K562 (cell line): ENCODE results near the gene GPX6. TPM values are rescaled to one million over a fixed set of nuclear protein-coding genes. Genes with fewer than 3 reads are reported as not detected.

Source experiments
- ADNP ChIP-seq: fragments of 200-800 bp; sonication (Bioruptor generic); IDR thresholded peaks from 2 replicates; pipeline ENCODE4 v1.6.1; 2016; ENCODE audit warnings: missing genetic modification characterization, missing compliant biosample characterization
- ATF4 ChIP-seq: fragments of 450-650 bp; formaldehyde crosslinking; IDR thresholded peaks from 2 replicates; pipeline ENCODE4 v1.4.0; 2022; ENCODE audit warnings: mild to moderate bottlenecking, moderate library complexity
- CBFA2T2 ChIP-seq: fragments of 450-650 bp; conservative IDR thresholded peaks from 2 replicates; pipeline ENCODE4 v1.6.1; 2017; ENCODE audit warnings: mild to moderate bottlenecking
- CREM ChIP-seq: IDR thresholded peaks from 2 replicates; pipeline ENCODE4 v1.6.1; 2014; ENCODE audit warnings: antibody characterized with exemption, low read depth
- EGR1 ChIP-seq: fragments of 450-650 bp; conservative IDR thresholded peaks from 2 replicates; pipeline ENCODE4 v1.6.1; 2017; ENCODE audit warnings: mild to moderate bottlenecking
- GATA2 ChIP-seq: sonication (generic); formaldehyde crosslinking; IDR thresholded peaks from 2 replicates; pipeline ENCODE4 v1.4.0; 2020; ENCODE audit warnings: mild to moderate bottlenecking, missing genetic modification reagents
- GMEB1 ChIP-seq: fragments of 250-450 bp; sonication (Bioruptor Pico); IDR thresholded peaks from 2 replicates; pipeline ENCODE4 v1.4.0; 2020; ENCODE audit warnings: mild to moderate bottlenecking
- HBP1 ChIP-seq: fragments of 450-650 bp; formaldehyde crosslinking; IDR thresholded peaks from 2 replicates; pipeline ENCODE4 v1.4.0; 2022; ENCODE audit warnings: missing genetic modification characterization
- HDAC2 ChIP-seq: fragments of 450-650 bp; IDR thresholded peaks from 2 replicates; pipeline ENCODE4 v1.6.1; 2016; ENCODE audit warnings: mild to moderate bottlenecking
- HMBOX1 ChIP-seq: sonication (generic); IDR thresholded peaks from 2 replicates; pipeline ENCODE4 v1.6.1; 2016
- IRF9 ChIP-seq: fragments of 450-650 bp; IDR thresholded peaks from 2 replicates; pipeline ENCODE4 v1.6.1; 2016; ENCODE audit warnings: missing biosample characterization, missing genetic modification characterization
- KDM1A ChIP-seq, 2 experiments: fragments of 450-650 bp; IDR thresholded peaks; 2 replicates each; pipeline ENCODE4 v1.6.1; 2016; ENCODE audit warnings: mild to moderate bottlenecking in 2 of 2
- KLF6 ChIP-seq: fragments of 250-450 bp; sonication (Bioruptor Pico); IDR thresholded peaks from 2 replicates; pipeline ENCODE4 v1.4.0; 2020; ENCODE audit warnings: mild to moderate bottlenecking, moderate library complexity, borderline replicate concordance
- MAFG ChIP-seq: fragments of 450-650 bp; conservative IDR thresholded peaks from 2 replicates; pipeline ENCODE4 v1.6.1; 2016; ENCODE audit warnings: missing genetic modification characterization, missing compliant biosample characterization
- MLLT1 ChIP-seq, 2 experiments: fragments of 450-650 bp; IDR thresholded peaks; 2 replicates each; pipeline ENCODE4 v1.6.1; 2016
- NCOA4 ChIP-seq: fragments of 450-650 bp; IDR thresholded peaks from 2 replicates; pipeline ENCODE4 v1.6.1; 2018; ENCODE audit warnings: mild to moderate bottlenecking; ENCODE audit not compliant: partially characterized antibody
- PML ChIP-seq: IDR thresholded peaks from 2 replicates; pipeline ENCODE4 v1.6.1; 2012; ENCODE audit warnings: low read length, inconsistent platforms
- SMARCA5 ChIP-seq: fragments of 450-650 bp; IDR thresholded peaks from 2 replicates; pipeline ENCODE4 v1.6.1; 2016
- SOX6 ChIP-seq: fragments of 450-650 bp; IDR thresholded peaks from 2 replicates; pipeline ENCODE4 v1.6.1; 2014; ENCODE audit warnings: mild to moderate bottlenecking
- TCF3 ChIP-seq: sonication (generic); formaldehyde crosslinking; IDR thresholded peaks from 2 replicates; pipeline ENCODE4 v1.4.0; 2020; ENCODE audit warnings: mild to moderate bottlenecking, missing genetic modification reagents
- ZNF41 ChIP-seq: fragments of 250-450 bp; sonication (Bioruptor Pico); conservative IDR thresholded peaks from 2 replicates; pipeline ENCODE4 v1.4.0; 2020; ENCODE audit warnings: mild to moderate bottlenecking
- ZNF696 ChIP-seq: fragments of 250-450 bp; sonication (Bioruptor Pico); conservative IDR thresholded peaks from 2 replicates; pipeline ENCODE4 v1.4.0; 2020; ENCODE audit warnings: mild to moderate bottlenecking, moderate library complexity
- ZNF75A ChIP-seq: fragments of 450-650 bp; formaldehyde crosslinking; IDR thresholded peaks from 2 replicates; pipeline ENCODE4 v1.4.0; 2020; ENCODE audit warnings: mild to moderate bottlenecking
- polyA plus RNA-seq, 8 experiments: library from polyadenylated mRNA; depleted of rRNA in 4 of 8; stranded (reverse) in 5 of 8; unstranded in 3 of 8; fragments of >200 nt; fragmentation: Nextera tagmentation in 2 of 8; fragmentation: Illumina TruSeq in 1 of 8; extraction: Ambion mirVana in 2 of 8; extraction: Trizol in 1 of 8; gene quantifications; 2 replicates each; pipeline versions ENCODE4 v1.2.1 to v1.2.3, GENCODE V29; 2011 to 2014; ENCODE audit warnings: inconsistent platforms in 1 of 8, missing spikeins in 1 of 8
- total RNA-seq, 7 experiments: library from RNA; depleted of rRNA in 6 of 7; stranded (reverse); fragments of >200 nt in 6 of 7; fragmentation: Illumina TruSeq in 2 of 7; extraction: Trizol in 2 of 7; gene quantifications; 2 replicates each; pipeline versions ENCODE4 v1.2.1 to v1.2.3, GENCODE V29; 2011 to 2021; ENCODE audit warnings: low replicate concordance in 1 of 7

GPX6 gene
- total and polyA plus RNA-seq, 9 of the 15 experiments (the other 6 are each of a cell fraction or from before 2014, with no cell fraction given) = not detected

GRCh38 chr6:28547003-28547402 is 31.4 kb upstream of the GPX6 start (continued):
- peak; percentile 77; the same call in 1 of the 2 replicates for TF ChIP-seq GATA2 (CRISPR knock-in tag)
- peak; percentile 98 for TF ChIP-seq CBFA2T2
- 0 out of 2 replicates have a peak, but pooled peaks have one; percentile 54 for TF ChIP-seq ZNF75A (CRISPR knock-in tag)
- peak; percentile 57 for TF ChIP-seq HMBOX1
- TF ChIP-seq TCF3 (CRISPR knock-in tag) = peak; percentile 95
- peak; percentile 72; the same call in 1 of the 2 replicates for TF ChIP-seq KLF6
- TF ChIP-seq PML = peak; percentile 96
- peak; percentile 55 for TF ChIP-seq ADNP (tag)
- peak; percentile 53; the same call in 1 of the 2 replicates for TF ChIP-seq GMEB1
- TF ChIP-seq ZNF41 = 0 out of 2 replicates have a peak, but pooled peaks have one; percentile 42
- TF ChIP-seq EGR1 = peak; percentile 40; the same call in 1 of the 2 replicates
- peak; percentile 41 to 86; a peak in 2 of 4 replicates for TF ChIP-seq MLLT1 (IDR thresholded peaks at IDR 0.05)
- TF ChIP-seq IRF9 (tag) = 0 out of 2 replicates have a peak, but pooled peaks have one; percentile 23
- peak; percentile 36; the same call in 1 of the 2 replicates for TF ChIP-seq MAFG (tag)
- TF ChIP-seq KDM1A (IDR thresholded peaks at IDR 0.05) = peak; percentile 99
- TF ChIP-seq CREM = peak; percentile 14; the same call in 1 of the 2 replicates
- TF ChIP-seq SMARCA5 = 0 out of 2 replicates have a peak, but pooled peaks have one; percentile 17
- TF ChIP-seq HBP1 = peak; percentile 50; the same call in 1 of the 2 replicates
- 0 out of 2 replicates have a peak, but pooled peaks have one; percentile 63 for TF ChIP-seq ZNF696
- peak; percentile 76 for TF ChIP-seq ATF4 (CRISPR knock-in tag)
- peak; percentile 99 for TF ChIP-seq HDAC2
- peak; percentile 97 for TF ChIP-seq SOX6
- peak; percentile 82 for TF ChIP-seq NCOA4
